Measurements from ENCODE around the gene TAX1BP3. TPM values are rescaled to one million over a fixed set of nuclear protein-coding genes. Genes with fewer than 3 reads are reported as not detected.

The TAX1BP3 gene
- total RNA-seq, 2 donors from 2014 or later, result 72.9 to 82.7 TPM

DNA sequence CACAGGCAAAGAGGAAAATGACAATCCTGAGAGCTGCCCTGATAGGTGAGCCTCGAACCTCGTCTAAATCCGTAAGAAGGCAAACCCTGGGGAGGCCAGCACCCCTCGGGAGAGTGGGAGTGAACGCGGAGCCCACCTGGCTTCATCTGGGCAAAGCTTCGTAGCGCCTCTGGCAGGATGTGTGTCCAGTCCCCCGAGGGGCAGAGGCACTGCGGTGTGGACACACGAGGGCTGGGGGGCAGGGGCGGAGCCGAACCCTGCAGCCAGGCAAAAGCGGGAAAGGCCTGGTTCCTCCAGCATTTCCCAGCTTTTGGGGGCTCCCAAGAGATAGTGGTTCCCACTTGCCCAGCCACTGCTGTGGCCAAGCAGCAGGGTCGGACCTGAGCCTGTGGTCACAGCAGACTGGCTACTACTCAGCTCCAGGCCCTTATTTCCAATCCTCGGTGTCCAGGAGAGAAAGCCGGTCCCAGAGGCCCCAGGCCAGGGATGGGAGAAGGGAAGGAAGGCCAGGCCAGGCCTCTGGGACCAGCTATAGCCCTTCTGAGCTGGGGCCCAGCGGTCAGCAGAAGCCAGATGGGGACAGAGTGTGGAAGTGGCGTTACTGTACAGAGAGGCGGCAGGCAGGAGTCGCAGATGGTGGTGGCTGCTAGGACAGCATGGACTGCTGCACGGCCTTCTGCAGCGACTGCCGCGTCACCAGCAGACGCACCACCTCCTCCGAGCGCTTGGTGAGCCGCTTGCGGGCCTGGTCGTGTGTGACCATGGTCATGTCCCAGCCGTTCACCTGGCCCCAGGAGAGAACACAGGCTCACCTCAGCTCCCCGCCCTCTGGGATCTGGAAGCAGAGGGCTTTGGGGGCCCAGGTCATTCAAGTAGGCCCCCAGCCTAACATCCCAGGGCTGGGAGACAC, 5.0 kb downstream of the TAX1BP3 start:
- H3K27me3 ChIP-seq, result no peaks in the 10 kb centered on the region
- intact Hi-C loops (cut with DNase I), result no loop called here
- DNase-seq (no peak), ATAC-seq (no peak)
- H3K9me3 ChIP-seq, result no peaks in the 10 kb centered on the region
- H3K36me3 ChIP-seq (replicated peaks in 1 of 2; ENCODE audit: insufficient read depth in 1 of 2, low read depth in 2 of 2), result peaks cover 6 to 10% of the 10 kb centered on the region in 2 donors
- H3K4me3 ChIP-seq, result no peak overlapping the region
- 90 to 94% methylated on average over 18 to 32 of the region's 33 CpGs for WGBS, 2 donors
- peaks cover 49% of the 10 kb centered on the region for H3K4me1 ChIP-seq
- TF ChIP-seq, protein P1, sequence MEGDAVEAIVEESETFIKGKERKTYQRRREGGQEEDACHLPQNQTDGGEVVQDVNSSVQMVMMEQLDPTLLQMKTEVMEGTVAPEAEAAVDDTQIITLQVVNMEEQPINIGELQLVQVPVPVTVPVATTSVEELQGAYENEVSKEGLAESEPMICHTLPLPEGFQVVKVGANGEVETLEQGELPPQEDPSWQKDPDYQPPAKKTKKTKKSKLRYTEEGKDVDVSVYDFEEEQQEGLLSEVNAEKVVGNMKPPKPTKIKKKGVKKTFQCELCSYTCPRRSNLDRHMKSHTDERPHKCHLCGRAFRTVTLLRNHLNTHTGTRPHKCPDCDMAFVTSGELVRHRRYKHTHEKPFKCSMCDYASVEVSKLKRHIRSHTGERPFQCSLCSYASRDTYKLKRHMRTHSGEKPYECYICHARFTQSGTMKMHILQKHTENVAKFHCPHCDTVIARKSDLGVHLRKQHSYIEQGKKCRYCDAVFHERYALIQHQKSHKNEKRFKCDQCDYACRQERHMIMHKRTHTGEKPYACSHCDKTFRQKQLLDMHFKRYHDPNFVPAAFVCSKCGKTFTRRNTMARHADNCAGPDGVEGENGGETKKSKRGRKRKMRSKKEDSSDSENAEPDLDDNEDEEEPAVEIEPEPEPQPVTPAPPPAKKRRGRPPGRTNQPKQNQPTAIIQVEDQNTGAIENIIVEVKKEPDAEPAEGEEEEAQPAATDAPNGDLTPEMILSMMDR (IDR thresholded peaks at IDR 0.05), result no peak
- TF ChIP-seq POLR2A (IDR thresholded peaks at IDR 0.05), result no peak
- H3K27ac ChIP-seq, result no peak overlapping the region

DNA sequence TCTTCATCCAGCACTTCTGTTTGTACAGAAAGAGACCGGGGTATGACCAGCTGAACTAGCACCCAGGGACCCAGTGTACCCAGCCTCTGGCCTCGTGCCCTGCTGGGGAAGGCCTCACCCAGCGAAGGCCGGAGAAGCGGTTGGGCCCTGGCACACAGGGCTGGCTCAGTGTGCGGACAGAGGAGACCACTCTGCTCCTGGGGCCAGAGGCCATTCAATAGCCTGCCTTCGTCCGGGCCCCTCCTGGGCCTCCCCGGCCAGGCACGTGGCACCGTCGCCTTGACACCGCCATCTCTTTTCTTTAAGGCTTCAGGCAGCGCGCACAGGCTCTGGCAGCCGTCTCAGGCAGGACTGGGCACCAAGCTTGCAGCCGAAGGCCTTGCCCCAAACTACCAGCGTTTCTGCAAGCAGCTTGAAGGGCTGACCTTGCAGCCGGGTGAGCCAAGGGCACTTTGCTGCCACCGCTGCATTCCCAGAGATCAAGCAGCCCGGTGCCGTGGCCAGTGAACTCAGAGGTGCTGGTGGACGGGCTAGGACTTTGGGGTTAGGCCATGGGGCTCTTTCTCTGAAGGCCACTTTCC, 8.0 kb downstream of the TAX1BP3 start:
- 77 to 95% methylated on average over 2 to 23 of the region's 23 CpGs for WGBS, 2 donors
- H3K27me3 ChIP-seq, result no peaks in the 10 kb centered on the region
- DNase-seq (no peak), ATAC-seq (peak; percentile 19)
- no peak overlapping the region for H3K4me3 ChIP-seq
- TF ChIP-seq, protein P1 (IDR thresholded peaks at IDR 0.05), result no peak
- no peak for TF ChIP-seq POLR2A (IDR thresholded peaks at IDR 0.05)
- intact Hi-C loops (cut with DNase I), result no loop called here
- H3K9me3 ChIP-seq, result no peaks in the 10 kb centered on the region
- H3K36me3 ChIP-seq (replicated peaks in 1 of 2; ENCODE audit: insufficient read depth in 1 of 2, low read depth in 2 of 2), result peaks cover 8 to 10% of the 10 kb centered on the region in 2 donors
- peak overlapping the region in 2 of 4 donors; percentile 66 to 79 for H3K27ac ChIP-seq
- peaks cover 25% of the 10 kb centered on the region for H3K4me1 ChIP-seq

DNA sequence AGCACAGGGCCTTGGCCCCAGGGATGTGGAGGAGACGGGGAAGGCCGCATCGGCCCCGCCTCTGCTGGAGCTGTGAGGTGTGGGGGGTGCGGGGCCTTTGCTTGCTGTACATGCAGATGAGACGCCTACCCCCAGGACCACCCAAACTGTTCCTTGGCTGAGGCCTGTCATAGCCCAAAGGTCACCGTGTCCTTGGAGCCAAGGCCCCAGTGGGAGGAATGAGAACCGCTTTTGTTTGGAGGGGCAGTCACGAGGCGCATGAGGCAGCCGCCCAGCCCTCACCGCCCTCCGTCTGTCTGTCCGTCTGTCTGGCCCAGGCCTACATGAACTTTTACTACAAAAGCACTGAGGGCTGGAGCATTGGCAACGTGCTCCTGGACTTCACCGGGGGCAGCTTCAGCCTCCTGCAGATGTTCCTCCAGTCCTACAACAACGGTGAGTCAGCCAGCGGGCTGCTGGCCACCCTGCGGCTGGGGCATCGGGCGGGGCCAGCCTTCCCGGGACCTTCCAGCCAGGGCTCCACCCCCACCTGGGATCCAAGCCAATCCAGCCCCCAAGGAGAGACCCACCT, 8.8 kb downstream of the TAX1BP3 start:
- peak; percentile 31 to 72 (median 52) for DNase-seq
- no peak overlapping the region for H3K4me3 ChIP-seq
- H3K4me1 ChIP-seq, result peaks cover 19% of the 10 kb centered on the region
- TF ChIP-seq POLR2A (IDR thresholded peaks at IDR 0.05), result peak in 1 of 3 donors; percentile 8
- TF ChIP-seq, protein P1 (IDR thresholded peaks at IDR 0.05), result peak in 1 of 7 experiments; percentile 11
- H3K9me3 ChIP-seq, result no peaks in the 10 kb centered on the region
- H3K27ac ChIP-seq, result peak overlapping the region in 2 of 4 donors; percentile 66 to 79
- intact Hi-C loops (cut with DNase I), result no loop called here
- H3K36me3 ChIP-seq (replicated peaks in 1 of 2; ENCODE audit: insufficient read depth in 1 of 2, low read depth in 2 of 2), result peaks cover 8 to 10% of the 10 kb centered on the region in 2 donors
- peak; percentile 58 for ATAC-seq
- H3K27me3 ChIP-seq, result no peaks in the 10 kb centered on the region
- 73 to 100% methylated on average over 2 to 22 of the region's 22 CpGs for WGBS, 2 donors

DNA sequence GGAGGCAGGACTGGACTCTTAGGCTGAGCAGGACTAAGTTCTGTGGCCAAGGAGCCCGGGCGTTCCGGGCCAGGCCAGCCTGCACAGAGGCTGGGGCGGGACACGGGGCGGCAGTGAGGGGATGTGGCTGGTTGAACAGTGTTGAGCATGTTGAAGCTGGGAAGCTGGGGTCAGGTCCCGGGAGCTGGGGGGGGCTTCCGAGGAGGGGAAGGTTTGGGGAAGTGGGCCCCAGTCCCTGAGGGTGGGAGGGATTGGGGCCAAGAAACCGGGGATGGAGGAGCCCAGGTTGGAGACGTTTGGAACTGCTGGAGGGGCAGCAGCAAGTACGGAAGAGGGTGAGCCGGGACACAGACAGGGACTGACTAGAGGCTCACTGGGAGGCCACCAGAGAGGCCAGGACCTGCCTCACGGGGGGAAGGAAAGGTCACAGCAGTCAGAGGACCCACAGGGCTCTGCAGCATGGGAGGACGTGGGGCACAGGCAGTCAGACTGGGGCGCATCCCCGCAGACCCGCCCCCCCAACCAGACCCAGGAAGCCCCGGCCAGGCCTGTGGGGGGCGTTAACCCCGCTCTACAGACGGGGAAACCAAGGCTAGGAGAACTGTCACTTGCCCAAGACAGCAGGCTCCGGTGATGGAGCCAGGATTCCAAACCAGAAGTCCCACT, 9.5 kb downstream of the TAX1BP3 start:
- Histone ChIP-seq H3K27ac (peak overlapping the region in 2 of 4 donors; percentile 66 to 79), H3K36me3 (replicated peaks in 1 of 2; ENCODE audit: insufficient read depth in 1 of 2, low read depth in 2 of 2) (peaks cover 8 to 10% of the 10 kb centered on the region in 2 donors), H3K4me1 (peaks cover 19% of the 10 kb centered on the region), H3K27me3 (no peaks in the 10 kb centered on the region), H3K4me3 (no peak overlapping the region), H3K9me3 (no peaks in the 10 kb centered on the region)
- intact Hi-C loops (cut with DNase I), result no loop called here
- DNase-seq, result no peak
- TF ChIP-seq POLR2A (IDR thresholded peaks at IDR 0.05), result no peak
- TF ChIP-seq, protein P1 (IDR thresholded peaks at IDR 0.05), result no peak
- no peak for ATAC-seq
- WGBS, 2 donors, result 74 to 81% methylated on average over 12 to 21 of the region's 22 CpGs

Data from body of pancreas (tissue), 4 donors.